ENCODE results near the gene CACFD1. TPM values are rescaled to one million over a fixed set of nuclear protein-coding genes. Genes with fewer than 3 reads are reported as not detected.

CACFD1 gene
- total RNA-seq, 2 experiments from 2014 or later: 1.3 to 1.4 TPM

- DNase-seq: no peak
- H3K4me1 Mint-ChIP-seq (ENCODE audit: low read depth): no peaks in the 10 kb centered on the region
- ChIA-PET CTCF (no interaction called here), POLR2A (no interaction called here)
- no peaks in the 10 kb centered on the region for H3K27me3 Mint-ChIP-seq
- H3K36me3 Mint-ChIP-seq (ENCODE audit: low read depth): no peaks in the 10 kb centered on the region
- no peak overlapping the region for H3K4me3 Mint-ChIP-seq
- no peaks in the 10 kb centered on the region for H3K9me3 Mint-ChIP-seq
- no peak for TF ChIP-seq CTCF (IDR thresholded peaks at IDR 0.05)
- no peak for ATAC-seq
- H3K27ac Mint-ChIP-seq: no peak overlapping the region
- intact Hi-C loops (cut with micrococcal nuclease): no loop called here
Observed at GRCh38 chr9:133453651-133454050, 6.1 kb upstream of the CACFD1 start.

DNA sequence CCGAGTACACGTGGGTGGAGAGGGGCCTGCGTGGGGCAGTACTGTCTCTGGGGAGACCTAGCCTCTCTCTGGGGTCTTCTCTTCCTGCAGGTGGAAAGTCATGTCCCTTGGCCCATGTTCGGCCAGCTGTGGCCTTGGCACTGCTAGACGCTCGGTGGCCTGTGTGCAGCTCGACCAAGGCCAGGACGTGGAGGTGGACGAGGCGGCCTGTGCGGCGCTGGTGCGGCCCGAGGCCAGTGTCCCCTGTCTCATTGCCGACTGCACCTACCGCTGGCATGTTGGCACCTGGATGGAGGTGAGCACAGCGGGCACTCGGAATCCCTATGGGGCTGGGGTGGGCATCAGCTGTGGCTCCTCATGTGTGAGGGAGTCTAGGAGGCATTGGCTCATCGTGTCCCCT is 5.5 kb upstream of the CACFD1 start:
- Mint-ChIP-seq H3K4me3 (no peak overlapping the region), H3K9me3 (no peaks in the 10 kb centered on the region), H3K27me3 (no peaks in the 10 kb centered on the region), H3K4me1 (ENCODE audit: low read depth) (peaks cover 3% of the 10 kb centered on the region), H3K36me3 (ENCODE audit: low read depth) (no peaks in the 10 kb centered on the region), H3K27ac (no peak overlapping the region)
- ATAC-seq (no peak), DNase-seq (no peak)
- ChIA-PET CTCF (interaction anchor here (1.0 kb wide), 1 partner anchor 45 kb away, joined by 3 read pairs; no protein-coding TSS in a partner anchor), POLR2A (interaction anchor here (0.9 kb wide), 1 partner anchor 25 kb away, joined by 3 read pairs; no protein-coding TSS in a partner anchor)
- intact Hi-C loops (cut with micrococcal nuclease): no loop called here
- TF ChIP-seq CTCF (IDR thresholded peaks at IDR 0.05): no peak

- CTCF ChIA-PET: interaction anchor here (1.0 kb wide), 1 partner anchor 46 kb away, joined by 3 read pairs; no protein-coding TSS in a partner anchor
- Mint-ChIP-seq H3K4me1 (ENCODE audit: low read depth) (peaks cover 5% of the 10 kb centered on the region), H3K36me3 (ENCODE audit: low read depth) (no peaks in the 10 kb centered on the region), H3K27me3 (no peaks in the 10 kb centered on the region), H3K27ac (no peak overlapping the region), H3K4me3 (no peak overlapping the region), H3K9me3 (no peaks in the 10 kb centered on the region)
- POLR2A ChIA-PET: interaction anchor here (0.9 kb wide), 1 partner anchor 25 kb away, joined by 3 read pairs; no protein-coding TSS in a partner anchor
- no peak for ATAC-seq
- TF ChIP-seq CTCF (IDR thresholded peaks at IDR 0.05): no peak
- no peak for DNase-seq
- intact Hi-C loops (cut with micrococcal nuclease): no loop called here
Observed at GRCh38 chr9:133454943-133455673, 4.7 kb upstream of the CACFD1 start.

DNA sequence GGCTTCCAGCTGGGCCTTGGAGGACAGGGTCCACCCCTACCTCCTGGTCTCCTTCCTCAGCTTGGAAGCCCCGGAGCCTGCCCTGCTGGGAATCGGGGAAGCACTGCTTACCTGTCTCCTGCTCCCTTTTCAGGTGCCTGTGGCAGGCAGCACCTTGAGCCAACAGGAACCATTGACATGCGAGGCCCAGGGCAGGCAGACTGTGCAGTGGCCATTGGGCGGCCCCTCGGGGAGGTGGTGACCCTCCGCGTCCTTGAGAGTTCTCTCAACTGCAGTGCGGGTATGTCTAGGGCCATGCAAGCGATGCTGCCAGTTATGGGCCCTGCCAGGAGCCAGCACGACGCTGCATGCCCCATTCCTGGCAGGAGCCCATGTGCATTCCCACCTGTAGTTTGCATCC is 3.8 kb upstream of the CACFD1 start:
- POLR2A ChIA-PET: no interaction called here

More for the DNA sequence above, 3.8 kb upstream of the CACFD1 start:
- Mint-ChIP-seq H3K36me3 (ENCODE audit: low read depth) (no peaks in the 10 kb centered on the region), H3K4me3 (no peak overlapping the region), H3K27ac (no peak overlapping the region), H3K9me3 (no peaks in the 10 kb centered on the region), H3K4me1 (ENCODE audit: low read depth) (peaks cover 8% of the 10 kb centered on the region), H3K27me3 (no peaks in the 10 kb centered on the region)
- CTCF ChIA-PET: no interaction called here
- DNase-seq (no peak), ATAC-seq (no peak)
- intact Hi-C loops (cut with micrococcal nuclease): no loop called here
- no peak for TF ChIP-seq CTCF (IDR thresholded peaks at IDR 0.05)

All from activated CD8-positive, alpha-beta T cell treated with anti-CD3 and anti-CD28 coated beads for 36 hours (primary cell).